HG03521 (cell line): Measurements from ENCODE around the gene PCNT.
"Not testable (repeated sequence)": the region's sequence is repeated elsewhere in the genome, so short reads cannot be mapped to it uniquely, and the experiment has no call there.

Source experiments
- ATAC-seq: cut with Tn5 transposase; IDR thresholded peaks from one replicate; pipeline ENCODE4 v1.9.1; 2021; ENCODE audit warnings: mild to moderate bottlenecking, moderate library complexity; ENCODE audit not compliant: unreplicated experiment

The PCNT gene

GRCh38 chr21:46423546-46424038 is 99.6 kb downstream of the PCNT start:
- no peak for ATAC-seq

GRCh38 chr21:46424039-46424591 is 100.2 kb downstream of the PCNT start:
- ATAC-seq: no peak

GRCh38 chr21:46424621-46425020 is 100.7 kb downstream of the PCNT start:
- no peak for ATAC-seq

GRCh38 chr21:46425041-46425440 is 101.1 kb downstream of the PCNT start:
- ATAC-seq: no peak

GRCh38 chr21:46425571-46425970 is 101.6 kb downstream of the PCNT start:
- ATAC-seq: no peak

GRCh38 chr21:46426313-46427046 is 102.5 kb downstream of the PCNT start:
- ATAC-seq: no peak

- ATAC-seq: no peak
These were observed 103.6 kb downstream of the PCNT start for GRCh38 chr21:46427516-46427915.

GRCh38 chr21:46428286-46428685 is 104.3 kb downstream of the PCNT start:
- no peak for ATAC-seq

GRCh38 chr21:46428987-46429710 is 105.2 kb downstream of the PCNT start:
- ATAC-seq: no peak

- ATAC-seq: no peak
These were observed 106.1 kb downstream of the PCNT start for GRCh38 chr21:46429754-46430681.

GRCh38 chr21:46431448-46431847 is 107.5 kb downstream of the PCNT start:
- ATAC-seq: no peak

- no peak for ATAC-seq
These were observed 108.0 kb downstream of the PCNT start for GRCh38 chr21:46431884-46432488.

GRCh38 chr21:46433116-46433515 is 109.2 kb downstream of the PCNT start:
- ATAC-seq: not testable (repeated sequence)

GRCh38 chr21:46434322-46434958 is 110.5 kb downstream of the PCNT start:
- ATAC-seq: no peak

- ATAC-seq: no peak
These were observed 111.9 kb downstream of the PCNT start for GRCh38 chr21:46435786-46436227.

- no peak for ATAC-seq
These were observed 112.7 kb downstream of the PCNT start for GRCh38 chr21:46436621-46437020.

GRCh38 chr21:46437096-46437498 is 113.1 kb downstream of the PCNT start:
- ATAC-seq: no peak

- no peak for ATAC-seq
These were observed 113.6 kb downstream of the PCNT start for GRCh38 chr21:46437511-46437910.

- no peak for ATAC-seq
These were observed 114.3 kb downstream of the PCNT start for GRCh38 chr21:46438241-46438640.

- no peak for ATAC-seq
These were observed 116.0 kb downstream of the PCNT start for GRCh38 chr21:46439906-46440305.
